Naive thymus-derived CD8-positive, alpha-beta T cell (primary cell): ENCODE results near the gene PRKG1. TPM values are rescaled to one million over a fixed set of nuclear protein-coding genes. Genes with fewer than 3 reads are reported as not detected.

ENCODE experiments used
- ATAC-seq, 2 donors: fragments of 150-1000 bp; cut with Tn5 transposase in 1 of 2; sonication (Bioruptor Pico), chemical (Tn5 transposase) in 1 of 2; 1 replicate in 1 of 2; 2 replicates in 1 of 2; pipeline ENCODE4 v1.10.0; 2021; ENCODE audit warnings: mild to moderate bottlenecking in 2 of 2, moderate library complexity in 2 of 2
- POLR2A ChIA-PET: fragments of 350-600 bp; sonication (Branson Sonifier 250); formaldehyde crosslinking; loops from one replicate; lab custom pipeline; 2021; ENCODE audit warnings: antibody characterized with exemption; lab: Charles Lee
- DNase-seq, 10 donors: peaks; one replicate each; pipeline versions ENCODE4 v3.0.0 to v3.0.0-alpha.2; 2020 to 2022
- H3K27ac Mint-ChIP-seq, 10 donors: one replicate each; pipeline ENCODE4 v1.8.0; 2020 to 2022; ENCODE audit warnings: mild to moderate bottlenecking in 10 of 10, mixed read lengths in 10 of 10, moderate library complexity in 4 of 10, inconsistent platforms in 1 of 10
- H3K27me3 Mint-ChIP-seq, 5 donors: one replicate each; pipeline ENCODE4 v1.8.0; 2021 to 2022; ENCODE audit warnings: mixed read lengths in 5 of 5
- H3K36me3 Mint-ChIP-seq, 3 donors: one replicate each; pipeline ENCODE4 v1.8.0; 2020 to 2022; ENCODE audit warnings: mixed read lengths in 3 of 3, mild to moderate bottlenecking in 2 of 3, inconsistent platforms in 1 of 3
- H3K4me1 Mint-ChIP-seq, 4 donors: one replicate each; pipeline ENCODE4 v1.8.0; 2021 to 2022; ENCODE audit warnings: mixed read lengths in 4 of 4
- H3K4me3 Mint-ChIP-seq, 10 donors: one replicate each; pipeline ENCODE4 v1.8.0; 2020 to 2022; ENCODE audit warnings: mild to moderate bottlenecking in 10 of 10, mixed read lengths in 10 of 10, moderate library complexity in 6 of 10, inconsistent platforms in 1 of 10
- H3K9me3 Mint-ChIP-seq, 9 donors: one replicate each; pipeline ENCODE4 v1.8.0; 2020 to 2022; ENCODE audit warnings: mixed read lengths in 9 of 9, mild to moderate bottlenecking in 3 of 9, inconsistent platforms in 1 of 9, moderate library complexity in 1 of 9
- polyA plus RNA-seq, 3 donors: library from polyadenylated mRNA; unstranded; fragments of 300-500 nt; fragmentation: Illumina TruSeq; gene quantifications; one replicate each; pipeline ENCODE4 v1.2.3, GENCODE V29; 2021
- total RNA-seq, 8 experiments: library from RNA in 2 of 8; stranded (reverse) in 2 of 8; gene quantifications; one replicate each; pipeline ENCODE4 v1.2.3 and lab custom pipeline; 2021 to 2026

PRKG1 gene
- total and polyA plus RNA-seq, 5 experiments from 2014 or later, result not detected

DNA sequence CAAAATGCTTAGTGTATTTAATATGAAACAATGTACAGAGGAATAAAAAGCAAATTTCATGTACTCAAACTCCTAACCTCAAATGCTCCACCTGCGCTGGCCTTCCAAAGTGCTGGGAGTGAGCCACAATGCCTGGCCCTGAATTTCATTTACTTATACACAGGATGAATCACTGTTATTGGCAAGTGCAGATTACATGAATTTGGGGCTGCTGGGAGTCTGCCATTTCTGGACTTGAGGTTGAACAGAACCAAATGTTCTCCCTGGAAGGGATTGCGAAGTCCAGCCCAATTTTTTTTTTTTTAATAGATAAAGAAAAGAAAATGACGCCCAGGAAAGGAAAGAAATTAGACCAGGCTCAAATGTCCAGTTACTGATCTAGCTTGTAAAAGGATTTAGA is 631.9 kb downstream of the PRKG1 start:
- Mint-ChIP-seq H3K27ac (no peak overlapping the region), H3K4me3 (no peak overlapping the region), H3K36me3 (no peaks in the 10 kb centered on the region), H3K27me3 (no peaks in the 10 kb centered on the region), H3K9me3 (no peaks in the 10 kb centered on the region), H3K4me1 (peaks cover 10 to 17% (median 15%) of the 10 kb centered on the region in 4 donors)
- DNase-seq (no peak), ATAC-seq (no peak)
- POLR2A ChIA-PET, result no interaction called here

DNA sequence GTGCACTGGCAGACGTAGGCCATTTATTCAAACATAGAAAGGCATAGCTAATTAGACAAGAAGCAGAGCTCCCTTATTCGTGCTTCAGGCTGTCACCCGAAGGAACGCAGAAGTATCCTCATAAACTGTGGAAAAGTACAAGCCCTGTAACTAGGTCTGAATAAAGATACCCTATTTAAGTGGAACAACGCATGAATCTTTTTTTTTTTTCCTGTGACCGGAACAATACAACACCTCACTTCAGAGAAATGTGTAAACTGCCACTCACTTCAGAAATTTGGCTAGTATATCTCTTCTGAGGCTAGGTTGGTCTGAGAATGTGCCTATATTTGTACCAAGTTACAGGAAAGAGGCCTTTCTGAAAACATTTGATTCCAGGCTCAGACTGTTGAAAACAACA is 633.1 kb downstream of the PRKG1 start:
- Mint-ChIP-seq H3K4me3 (peak overlapping the region in 4 of 10 donors; percentile 49 to 62 (median 56)), H3K4me1 (peaks cover 13 to 17% (median 15%) of the 10 kb centered on the region in 4 donors), H3K9me3 (no peaks in the 10 kb centered on the region), H3K36me3 (no peaks in the 10 kb centered on the region), H3K27me3 (no peaks in the 10 kb centered on the region), H3K27ac (peak overlapping the region in 9 of 10 donors; percentile 18 to 81 (median 36))
- POLR2A ChIA-PET, result interaction anchor here (0.7 kb wide), 2 partner anchors 8 to 1152 kb away, joined by 3 read pairs; no protein-coding TSS in a partner anchor
- DNase-seq (peak in 1 of 10 donors; percentile 9), ATAC-seq (peak in 1 of 2 donors; percentile 54)

DNA sequence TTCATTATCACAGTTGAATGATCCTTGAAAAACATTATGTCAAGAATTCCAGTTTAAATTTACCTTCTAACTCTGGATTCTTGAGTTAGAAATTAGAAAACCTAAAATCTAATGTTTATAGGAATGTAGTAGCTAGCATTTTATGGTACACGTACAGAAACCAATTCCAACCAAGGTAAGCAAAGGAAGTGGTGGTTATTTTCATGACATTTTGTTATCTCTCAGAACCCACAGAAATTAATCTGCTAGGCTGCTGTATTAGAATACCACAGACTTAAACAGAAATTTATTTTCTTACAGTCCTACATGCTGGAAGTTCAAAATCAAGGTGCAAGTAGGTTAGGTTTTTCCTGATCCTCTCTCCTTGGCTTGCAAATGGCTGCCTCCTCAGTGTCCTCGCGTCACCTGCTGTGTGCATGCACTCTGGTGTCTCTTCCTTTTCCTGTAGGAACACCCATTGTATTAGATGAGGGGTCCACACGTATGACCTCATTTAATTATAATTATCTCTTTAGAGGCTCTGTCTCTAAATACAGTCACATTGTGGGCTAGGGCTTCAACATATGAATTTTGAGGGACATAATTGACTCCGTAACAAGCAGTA is 633.6 kb downstream of the PRKG1 start:
- peak overlapping the region in 6 of 10 donors; percentile 38 to 62 (median 52) for H3K4me3 Mint-ChIP-seq
- POLR2A ChIA-PET, result interaction anchor here (0.7 to 1.9 kb wide), 2 partner anchors 8 to 9 kb away, joined by 3 to 4 read pairs; no protein-coding TSS in a partner anchor
- ATAC-seq, result peak; percentile 68 to 85
- H3K9me3 Mint-ChIP-seq, result no peaks in the 10 kb centered on the region
- peaks cover 13 to 17% (median 15%) of the 10 kb centered on the region in 4 donors for H3K4me1 Mint-ChIP-seq
- H3K27ac Mint-ChIP-seq, result peak overlapping the region; percentile 28 to 81 (median 52)
- H3K27me3 Mint-ChIP-seq, result no peaks in the 10 kb centered on the region
- no peaks in the 10 kb centered on the region for H3K36me3 Mint-ChIP-seq
- peak in 3 of 10 donors; percentile 18 to 39 (median 19) for DNase-seq

- POLR2A ChIA-PET, result interaction anchor here (1.9 kb wide), 1 partner anchor 8 kb away, joined by 4 read pairs; no protein-coding TSS in a partner anchor
- H3K27ac Mint-ChIP-seq, result peak overlapping the region in 9 of 10 donors; percentile 15 to 81 (median 43)
- H3K27me3 Mint-ChIP-seq, result no peaks in the 10 kb centered on the region
- DNase-seq (no peak), ATAC-seq (no peak)
- peak overlapping the region in 6 of 10 donors; percentile 5 to 62 (median 28) for H3K4me3 Mint-ChIP-seq
- no peaks in the 10 kb centered on the region for H3K9me3 Mint-ChIP-seq
- H3K36me3 Mint-ChIP-seq, result no peaks in the 10 kb centered on the region
- peaks cover 13 to 17% (median 15%) of the 10 kb centered on the region in 4 donors for H3K4me1 Mint-ChIP-seq
These were observed 634.3 kb downstream of the PRKG1 start for GRCh38 chr10:51708609-51709008.

GRCh38 chr10:51709324-51709972 is 635.2 kb downstream of the PRKG1 start:
- no peak overlapping the region for H3K4me3 Mint-ChIP-seq
- H3K4me1 Mint-ChIP-seq, result peaks cover 13 to 17% (median 15%) of the 10 kb centered on the region in 4 donors
- H3K27ac Mint-ChIP-seq, result peak overlapping the region in 4 of 10 donors; percentile 11 to 32 (median 14)
- H3K9me3 Mint-ChIP-seq, result no peaks in the 10 kb centered on the region
- H3K36me3 Mint-ChIP-seq, result no peaks in the 10 kb centered on the region
- POLR2A ChIA-PET, result interaction anchor here (1.9 kb wide), 1 partner anchor 9 kb away, joined by 4 read pairs; no protein-coding TSS in a partner anchor
- DNase-seq (no peak), ATAC-seq (no peak)
- H3K27me3 Mint-ChIP-seq, result peaks cover 0 to 4% (median 0%) of the 10 kb centered on the region in 5 donors

- H3K36me3 Mint-ChIP-seq, result no peaks in the 10 kb centered on the region
- DNase-seq, result no peak
- H3K4me3 Mint-ChIP-seq, result no peak overlapping the region
- no peaks in the 10 kb centered on the region for H3K9me3 Mint-ChIP-seq
- ATAC-seq, result no peak
- POLR2A ChIA-PET, result no interaction called here
- H3K27ac Mint-ChIP-seq, result peak overlapping the region in 1 of 10 donors; percentile 64
- peaks cover 13 to 17% (median 15%) of the 10 kb centered on the region in 4 donors for H3K4me1 Mint-ChIP-seq
- H3K27me3 Mint-ChIP-seq, result peaks cover 0 to 8% (median 8%) of the 10 kb centered on the region in 5 donors
These were observed 637.2 kb downstream of the PRKG1 start for GRCh38 chr10:51711519-51711891.

DNA sequence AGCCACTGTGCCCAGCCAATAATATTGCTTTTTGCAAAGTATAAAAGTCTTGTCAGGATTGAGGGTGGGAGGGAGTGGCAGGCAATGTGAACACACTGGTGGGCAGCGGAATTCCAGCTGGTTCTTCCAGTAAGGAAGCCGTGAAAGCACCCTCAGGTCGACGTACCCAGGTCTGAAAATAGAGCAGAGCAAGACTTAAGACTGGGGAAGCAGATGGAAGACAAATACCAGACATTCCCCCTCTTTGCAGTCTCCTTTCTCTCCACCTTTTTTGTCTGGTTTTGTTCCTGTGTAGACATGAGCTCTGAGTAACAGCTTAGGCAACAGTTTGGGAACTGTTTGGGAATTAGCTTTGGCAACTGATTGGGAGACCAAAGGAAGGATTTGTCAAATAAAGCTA is 642.7 kb downstream of the PRKG1 start:
- Mint-ChIP-seq H3K4me3 (no peak overlapping the region), H3K27ac (no peak overlapping the region), H3K36me3 (no peaks in the 10 kb centered on the region), H3K27me3 (peaks cover 0 to 13% (median 10%) of the 10 kb centered on the region in 5 donors), H3K9me3 (no peaks in the 10 kb centered on the region), H3K4me1 (no peaks in the 10 kb centered on the region)
- ATAC-seq, result no peak
- POLR2A ChIA-PET, result no interaction called here
- DNase-seq, result no peak

- POLR2A ChIA-PET, result no interaction called here
- H3K27ac Mint-ChIP-seq, result no peak overlapping the region
- H3K36me3 Mint-ChIP-seq, result no peaks in the 10 kb centered on the region
These were observed 644.6 kb downstream of the PRKG1 start for GRCh38 chr10:51718804-51719291.

GRCh38 chr10:51724038-51724437 is 649.8 kb downstream of the PRKG1 start:
- Mint-ChIP-seq H3K27ac (no peak overlapping the region), H3K36me3 (no peaks in the 10 kb centered on the region), H3K27me3 (peaks cover 0 to 3% (median 2%) of the 10 kb centered on the region in 5 donors), H3K4me1 (no peaks in the 10 kb centered on the region), H3K4me3 (no peak overlapping the region), H3K9me3 (no peaks in the 10 kb centered on the region)
- POLR2A ChIA-PET, result no interaction called here
- DNase-seq (no peak), ATAC-seq (no peak)

More at GRCh38 chr10:51718804-51719291, 644.6 kb downstream of the PRKG1 start:
- no peaks in the 10 kb centered on the region for H3K9me3 Mint-ChIP-seq
- H3K27me3 Mint-ChIP-seq, result peaks cover 0 to 15% (median 10%) of the 10 kb centered on the region in 5 donors
- H3K4me1 Mint-ChIP-seq, result no peaks in the 10 kb centered on the region
- ATAC-seq (no peak), DNase-seq (no peak)
- H3K4me3 Mint-ChIP-seq, result no peak overlapping the region

DNA sequence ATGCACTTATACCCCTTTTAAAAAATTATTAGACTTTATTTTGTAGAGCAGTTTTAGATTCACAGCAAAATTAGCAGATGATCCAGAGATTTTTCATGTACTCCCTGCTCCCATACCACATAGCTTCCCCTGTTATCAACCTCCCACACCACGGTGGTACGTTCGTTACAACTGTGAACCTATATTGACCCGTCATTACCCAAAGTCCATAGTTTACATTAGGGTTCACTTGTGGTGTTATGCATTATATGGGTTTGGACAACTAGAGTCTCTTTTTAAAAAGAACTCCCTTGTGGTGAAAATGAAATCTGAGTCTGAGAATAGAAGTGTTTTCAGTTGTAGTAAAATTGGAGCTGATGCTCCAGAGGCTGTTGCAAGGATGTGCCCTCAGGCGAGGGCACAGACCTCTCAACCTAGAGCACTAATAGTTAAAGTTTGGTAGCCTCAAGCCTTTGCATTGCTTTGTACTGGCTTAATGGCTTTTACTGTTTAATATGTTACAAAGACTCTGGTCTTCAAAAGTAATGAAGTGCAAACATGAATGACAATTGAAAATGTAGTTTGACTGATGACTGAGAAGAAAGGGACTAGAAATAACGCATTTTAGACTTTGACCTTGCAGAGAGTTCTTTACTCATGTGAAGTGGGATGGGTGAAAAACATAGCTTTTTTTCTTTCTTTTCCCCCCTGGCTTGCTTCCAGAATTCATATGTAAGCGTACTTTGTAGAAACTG is 655.7 kb downstream of the PRKG1 start:
- DNase-seq, result no peak
- no peaks in the 10 kb centered on the region for H3K36me3 Mint-ChIP-seq
- H3K9me3 Mint-ChIP-seq, result no peaks in the 10 kb centered on the region
- H3K27me3 Mint-ChIP-seq, result no peaks in the 10 kb centered on the region
- POLR2A ChIA-PET, result no interaction called here
- H3K4me3 Mint-ChIP-seq, result no peak overlapping the region
- ATAC-seq, result no peak
- H3K4me1 Mint-ChIP-seq, result no peaks in the 10 kb centered on the region
- H3K27ac Mint-ChIP-seq, result no peak overlapping the region

- no peak for DNase-seq
- H3K27me3 Mint-ChIP-seq, result peaks cover 0 to 5% (median 0%) of the 10 kb centered on the region in 5 donors
- H3K4me3 Mint-ChIP-seq, result no peak overlapping the region
- POLR2A ChIA-PET, result no interaction called here
- H3K36me3 Mint-ChIP-seq, result no peaks in the 10 kb centered on the region
- no peaks in the 10 kb centered on the region for H3K9me3 Mint-ChIP-seq
- no peak overlapping the region for H3K27ac Mint-ChIP-seq
- no peak for ATAC-seq
- no peaks in the 10 kb centered on the region for H3K4me1 Mint-ChIP-seq
These were observed 658.8 kb downstream of the PRKG1 start for GRCh38 chr10:51733057-51733456.

DNA sequence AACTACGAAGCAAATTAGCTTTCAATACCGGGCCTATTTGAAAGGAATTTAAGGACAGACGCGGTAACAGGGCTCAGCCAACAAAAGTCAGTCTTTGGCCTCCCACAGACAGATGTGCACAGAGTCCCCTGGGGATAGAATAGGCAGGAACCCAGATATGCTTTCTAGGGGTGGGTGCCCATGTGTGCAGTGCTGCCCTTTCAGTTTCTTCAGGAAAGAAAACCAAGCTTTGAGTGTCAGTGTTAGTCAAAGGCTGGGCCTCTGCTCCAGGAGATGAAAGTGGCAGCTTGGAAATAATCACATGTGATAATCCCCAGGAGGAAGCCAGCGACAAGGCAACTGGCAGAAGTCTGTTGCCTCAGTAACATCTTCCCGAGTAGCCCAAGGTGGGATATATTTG is 668.9 kb downstream of the PRKG1 start:
- no peaks in the 10 kb centered on the region for H3K36me3 Mint-ChIP-seq
- ATAC-seq (no peak), DNase-seq (no peak)
- H3K27me3 Mint-ChIP-seq, result peaks cover 0 to 4% (median 0%) of the 10 kb centered on the region in 5 donors
- peaks cover 0 to 3% (median 0%) of the 10 kb centered on the region in 4 donors for H3K4me1 Mint-ChIP-seq
- H3K9me3 Mint-ChIP-seq, result no peaks in the 10 kb centered on the region
- peak overlapping the region in 1 of 10 donors; percentile 36 for H3K27ac Mint-ChIP-seq
- POLR2A ChIA-PET, result interaction anchor here (0.6 kb wide), 1 partner anchor 20 kb away, joined by 3 read pairs; no protein-coding TSS in a partner anchor
- no peak overlapping the region for H3K4me3 Mint-ChIP-seq
